ENCODE results near the gene MFAP4. TPM values are rescaled to one million over a fixed set of nuclear protein-coding genes. Genes with fewer than 3 reads are reported as not detected.
A peak's percentile ranks its signal among the peaks of the same experiment; 100 is the strongest.

The MFAP4 gene
- total RNA-seq, 1 experiment from 2014 or later, result 1.5 TPM

- Histone ChIP-seq H2AFZ (ENCODE audit: low read length) (no peak overlapping the region), H3K18ac (ENCODE audit: insufficient read length, low read depth, low read length) (no peak overlapping the region), H3K79me2 (ENCODE audit: insufficient read depth, low read length) (no peaks in the 10 kb centered on the region), H2BK120ac (ENCODE audit: low read depth, low read length, poor library complexity, severe bottlenecking) (no peak overlapping the region), H3K27ac (ENCODE audit: insufficient read length, low read depth, low read length) (no peak overlapping the region), H3T11ph (ENCODE audit: low read length) (no peak overlapping the region), H4K20me1 (ENCODE audit: control insufficient read depth, insufficient read depth, insufficient read length) (no peaks in the 10 kb centered on the region), H4K8ac (replicated peaks; ENCODE audit: insufficient read length, low read depth, low read length) (no peak overlapping the region), H3K23me2 (ENCODE audit: insufficient read length, low read depth, low read length, poor library complexity, severe bottlenecking) (no peaks in the 10 kb centered on the region), H2BK20ac (ENCODE audit: low read depth, low read length, poor library complexity, severe bottlenecking) (no peak overlapping the region), H2BK5ac (ENCODE audit: insufficient read length, low read length) (peak overlapping the region; percentile 73), H2BK12ac (ENCODE audit: insufficient read length, low read depth, low read length) (no peak overlapping the region), H3K14ac (ENCODE audit: insufficient read depth, low read length) (no peak overlapping the region), H3K23ac (ENCODE audit: insufficient read length, low read depth, low read length) (no peak overlapping the region), H4K91ac (ENCODE audit: insufficient read length, low read depth, low read length) (no peak overlapping the region), H3K4ac (ENCODE audit: low read depth, low read length) (no peak overlapping the region), H4K5ac (ENCODE audit: insufficient read length, low read depth, low read length) (no peak overlapping the region), H3K4me2 (ENCODE audit: insufficient read depth, insufficient read length, low read length) (no peak overlapping the region), H2BK15ac (ENCODE audit: low read depth, low read length) (no peak overlapping the region), H3K79me1 (ENCODE audit: insufficient read depth, low read depth, low read length, poor library complexity, severe bottlenecking) (no peaks in the 10 kb centered on the region), H3K4me1 (ENCODE audit: insufficient read depth, low read length) (peaks cover 7% of the 10 kb centered on the region; the same call in 1 of the 2 replicates), H3K56ac (ENCODE audit: insufficient read length, low read depth, low read length) (no peak overlapping the region), H3K9ac (ENCODE audit: extremely low read depth, insufficient read length, low read length) (no peak overlapping the region), H3K9me3 (ENCODE audit: control insufficient read depth, low read depth, low read length) (no peaks in the 10 kb centered on the region), H3K27me3 (ENCODE audit: insufficient read depth, low read length) (no peaks in the 10 kb centered on the region), H2AK5ac (ENCODE audit: insufficient read length, low read length) (no peak overlapping the region)
- no peak overlapping the region for H3K4me3 Mint-ChIP-seq
- no peak overlapping the region for H3K27ac Mint-ChIP-seq
- WGBS (ENCODE audit: extremely low coverage, insufficient read length, low lambda C conversion rate), result no CpG with 5 or more reads among the region's 5 CpGs
- peaks cover 57 to 68% of the 10 kb centered on the region in 2 experiments for H3K4me1 Mint-ChIP-seq
- TF ChIP-seq CTCF (conservative IDR thresholded peaks at IDR 0.05), result no peak
- H3K36me3 Mint-ChIP-seq (ENCODE audit: insufficient read depth in 1 of 3, low read depth in 3 of 3), result peaks cover 8 to 14% (median 14%) of the 10 kb centered on the region in 3 experiments; a peak in 6 of 7 replicates
- H3K27me3 Mint-ChIP-seq (ENCODE audit: low read depth), result no peaks in the 10 kb centered on the region
- peaks cover 0 to 2% of the 10 kb centered on the region in 2 experiments; a peak in 1 of 5 replicates for H3K9me3 Mint-ChIP-seq
- DNase-seq, result no peak
These were observed 2.1 kb upstream of the MFAP4 start for GRCh38 chr17:19388791-19389785.

Data from H9 (cell line).